ENCODE results near the gene BCAS3.

GRCh38 chr17:61386251-61386650 lies 708.6 kb downstream of the BCAS3 start:
- TF ChIP-seq CTCF (IDR thresholded peaks at IDR 0.05) (no peak), POLR2A (IDR thresholded peaks at IDR 0.05) (no peak)
